NCI-H2227 treated with DMSO at 0.1 percent for 48 hours (cell line): ENCODE results near the gene WSCD2.

Experiments used
- DNase-seq: peaks from one replicate; lab custom pipeline; 2025; lab: John Stamatoyannopoulos, UW

Gene WSCD2

GRCh38 chr12:108109504-108109903, 19.6 kb upstream of the WSCD2 start:
- no peak for DNase-seq

GRCh38 chr12:108109954-108110353, 19.1 kb upstream of the WSCD2 start:
- no peak for DNase-seq

- no peak for DNase-seq
Observed at GRCh38 chr12:108110844-108111243, 18.2 kb upstream of the WSCD2 start.

- no peak for DNase-seq
Observed at GRCh38 chr12:108112832-108113556, 16.1 kb upstream of the WSCD2 start.

- no peak for DNase-seq
Observed at GRCh38 chr12:108115123-108116121, 13.7 kb upstream of the WSCD2 start.

- no peak for DNase-seq
Observed at GRCh38 chr12:108116254-108116653, 12.8 kb upstream of the WSCD2 start.

- no peak for DNase-seq
Observed at GRCh38 chr12:108116699-108117098, 12.4 kb upstream of the WSCD2 start.

- no peak for DNase-seq
Observed at GRCh38 chr12:108117163-108117849, 11.8 kb upstream of the WSCD2 start.

- DNase-seq, result no peak
Observed at GRCh38 chr12:108117902-108118301, 11.2 kb upstream of the WSCD2 start.

GRCh38 chr12:108119126-108119973, 9.7 kb upstream of the WSCD2 start:
- no peak for DNase-seq

GRCh38 chr12:108119974-108120862, 8.9 kb upstream of the WSCD2 start:
- DNase-seq, result no peak

GRCh38 chr12:108120863-108121165, 8.3 kb upstream of the WSCD2 start:
- no peak for DNase-seq

- DNase-seq, result no peak
Observed at GRCh38 chr12:108121320-108121719, 7.8 kb upstream of the WSCD2 start.

GRCh38 chr12:108121728-108122471, 7.2 kb upstream of the WSCD2 start:
- DNase-seq, result no peak

- DNase-seq, result no peak
Observed at GRCh38 chr12:108122644-108123043, 6.4 kb upstream of the WSCD2 start.

- DNase-seq, result no peak
Observed at GRCh38 chr12:108123402-108123801, 5.7 kb upstream of the WSCD2 start.

- no peak for DNase-seq
Observed at GRCh38 chr12:108125073-108125472, 4.0 kb upstream of the WSCD2 start.

GRCh38 chr12:108126212-108126611, 2.9 kb upstream of the WSCD2 start:
- DNase-seq, result no peak

GRCh38 chr12:108126990-108127501, 2.0 kb upstream of the WSCD2 start:
- DNase-seq, result no peak

- no peak for DNase-seq
Observed at GRCh38 chr12:108127654-108128053, 1.4 kb upstream of the WSCD2 start.
